KMS-11 (cell line): ENCODE data around the gene PLEKHO2.

Experiments
- H2AFZ ChIP-seq: fragments of 200-600 bp; sonication (generic); 2 replicates; pipeline ENCODE4 v1.6.1; 2016; ENCODE audit warnings: antibody characterized with exemption, mixed run types, low read depth
- H3K27ac ChIP-seq: fragments of 200-600 bp; sonication (generic); 2 replicates; pipeline ENCODE4 v1.6.1; 2016; ENCODE audit warnings: mild to moderate bottlenecking, mixed run types
- H3K27me3 ChIP-seq: fragments of 200-600 bp; sonication (generic); 2 replicates; pipeline ENCODE4 v1.6.1; 2017; ENCODE audit warnings: mild to moderate bottlenecking, low read depth, mixed run types, moderate library complexity; ENCODE audit not compliant: insufficient read depth
- H3K36me3 ChIP-seq: fragments of 200-600 bp; sonication (generic); 2 replicates; pipeline ENCODE4 v1.6.1; 2017; ENCODE audit warnings: mild to moderate bottlenecking, mixed run types; ENCODE audit not compliant: insufficient read depth
- H3K4me1 ChIP-seq: fragments of 200-600 bp; sonication (generic); 2 replicates; pipeline ENCODE4 v1.6.1; 2016; ENCODE audit warnings: mild to moderate bottlenecking, low read depth, mixed run types; ENCODE audit not compliant: poor library complexity, severe bottlenecking
- H3K4me2 ChIP-seq: fragments of 200-600 bp; sonication (generic); 2 replicates; pipeline ENCODE4 v1.7.0; 2016; ENCODE audit warnings: mild to moderate bottlenecking, mixed run types
- H3K4me3 ChIP-seq: fragments of 200-600 bp; sonication (generic); IDR thresholded peaks from 2 replicates; pipeline ENCODE4 v1.6.1; 2017; ENCODE audit warnings: low read depth, low read length, mixed read lengths; ENCODE audit not compliant: insufficient read depth
- H3K79me2 ChIP-seq: fragments of 200-600 bp; sonication (generic); 2 replicates; pipeline ENCODE4 v1.6.1; 2016; ENCODE audit warnings: low read depth, mixed run types; ENCODE audit not compliant: insufficient read depth
- H3K9ac ChIP-seq: fragments of 200-600 bp; sonication (generic); 2 replicates; pipeline ENCODE4 v1.6.1; 2016; ENCODE audit warnings: mild to moderate bottlenecking, mixed run types
- H4K20me1 ChIP-seq: fragments of 200-600 bp; sonication (generic); 2 replicates; pipeline ENCODE4 v1.6.1; 2016; ENCODE audit warnings: mild to moderate bottlenecking, mixed run types; ENCODE audit not compliant: insufficient read depth
- CTCF ChIP-seq: fragments of 200-600 bp; sonication (generic); conservative IDR thresholded peaks from 2 replicates; pipeline ENCODE4 v1.6.1; 2017; ENCODE audit warnings: low read depth, mild to moderate bottlenecking, antibody characterized with exemption, low read length, moderate library complexity, mixed read lengths

The PLEKHO2 gene

GRCh38 chr15:64865126-64865997 is 23.6 kb downstream of the PLEKHO2 start:
- no peak overlapping the region for H2AFZ ChIP-seq
- H4K20me1 ChIP-seq = no peaks in the 10 kb centered on the region
- no peaks in the 10 kb centered on the region for H3K79me2 ChIP-seq
- H3K9ac ChIP-seq = no peak overlapping the region
- H3K4me2 ChIP-seq = no peak overlapping the region
- H3K27me3 ChIP-seq = no peaks in the 10 kb centered on the region
- no peaks in the 10 kb centered on the region for H3K36me3 ChIP-seq
- TF ChIP-seq CTCF = no peak
- no peak overlapping the region for H3K4me3 ChIP-seq
- no peaks in the 10 kb centered on the region for H3K4me1 ChIP-seq
- H3K27ac ChIP-seq = no peak overlapping the region

- H3K79me2 ChIP-seq = no peaks in the 10 kb centered on the region
- no peak overlapping the region for H3K4me3 ChIP-seq
- H3K27me3 ChIP-seq = no peaks in the 10 kb centered on the region
- no peaks in the 10 kb centered on the region for H3K36me3 ChIP-seq
- no peak overlapping the region for H3K4me2 ChIP-seq
- no peak for TF ChIP-seq CTCF
- H3K9ac ChIP-seq = no peak overlapping the region
- H4K20me1 ChIP-seq = no peaks in the 10 kb centered on the region
- H3K27ac ChIP-seq = no peak overlapping the region
- no peak overlapping the region for H2AFZ ChIP-seq
- no peaks in the 10 kb centered on the region for H3K4me1 ChIP-seq
Measured at GRCh38 chr15:64865998-64866520, 24.3 kb downstream of the PLEKHO2 start.

GRCh38 chr15:64869501-64869900 is 27.8 kb downstream of the PLEKHO2 start:
- H3K36me3 ChIP-seq = no peaks in the 10 kb centered on the region
- no peaks in the 10 kb centered on the region for H4K20me1 ChIP-seq
- no peak overlapping the region for H3K4me3 ChIP-seq
- no peak overlapping the region for H3K27ac ChIP-seq
- no peak overlapping the region for H2AFZ ChIP-seq
- H3K9ac ChIP-seq = no peak overlapping the region
- no peak for TF ChIP-seq CTCF
- H3K79me2 ChIP-seq = no peaks in the 10 kb centered on the region
- no peaks in the 10 kb centered on the region for H3K4me1 ChIP-seq
- no peak overlapping the region for H3K4me2 ChIP-seq
- H3K27me3 ChIP-seq = no peaks in the 10 kb centered on the region

GRCh38 chr15:64870353-64870752 is 28.6 kb downstream of the PLEKHO2 start:
- H3K4me2 ChIP-seq = no peak overlapping the region
- no peak overlapping the region for H3K27ac ChIP-seq
- no peaks in the 10 kb centered on the region for H3K36me3 ChIP-seq
- no peak for TF ChIP-seq CTCF
- no peaks in the 10 kb centered on the region for H4K20me1 ChIP-seq
- no peak overlapping the region for H3K4me3 ChIP-seq
- no peaks in the 10 kb centered on the region for H3K27me3 ChIP-seq
- no peaks in the 10 kb centered on the region for H3K4me1 ChIP-seq
- H2AFZ ChIP-seq = no peak overlapping the region
- H3K9ac ChIP-seq = no peak overlapping the region
- H3K79me2 ChIP-seq = no peaks in the 10 kb centered on the region
